NCI-H1436 treated with DMSO at 0.1 percent for 48 hours (cell line): Measurements from ENCODE around the gene TSHZ1.
A peak's percentile ranks its signal among the peaks of the same experiment; 100 is the strongest.

Experiments used
- DNase-seq: peaks from one replicate; lab custom pipeline; 2025; lab: John Stamatoyannopoulos, UW

The TSHZ1 gene

GRCh38 chr18:75210274-75211001, at the start of gene TSHZ1:
Gene TSHZ1 (plus strand): TSS chr18:75210797. CDS start chr18:75211877, 1,080 bp downstream.
- DNase-seq, result peak; percentile 88

GRCh38 chr18:75161256-75162028, 49.2 kb upstream of the TSHZ1 start:
- peak; percentile 37 for DNase-seq

- no peak for DNase-seq
These were observed 48.1 kb upstream of the TSHZ1 start for GRCh38 chr18:75162467-75162866.

- DNase-seq, result no peak
These were observed 47.6 kb upstream of the TSHZ1 start for GRCh38 chr18:75162978-75163377.

- DNase-seq, result no peak
These were observed 46.9 kb upstream of the TSHZ1 start for GRCh38 chr18:75163736-75164135.

- DNase-seq, result no peak
These were observed 46.1 kb upstream of the TSHZ1 start for GRCh38 chr18:75164479-75164878.

GRCh38 chr18:75165926-75166325, 44.7 kb upstream of the TSHZ1 start:
- no peak for DNase-seq

GRCh38 chr18:75167137-75167536, 43.5 kb upstream of the TSHZ1 start:
- no peak for DNase-seq

GRCh38 chr18:75167759-75168618, 42.6 kb upstream of the TSHZ1 start:
- no peak for DNase-seq

GRCh38 chr18:75168619-75169018, 42.0 kb upstream of the TSHZ1 start:
- no peak for DNase-seq

- DNase-seq, result no peak
These were observed 41.2 kb upstream of the TSHZ1 start for GRCh38 chr18:75169411-75169810.

- no peak for DNase-seq
These were observed 40.4 kb upstream of the TSHZ1 start for GRCh38 chr18:75170022-75170789.

- DNase-seq, result no peak
These were observed 39.7 kb upstream of the TSHZ1 start for GRCh38 chr18:75170916-75171315.

GRCh38 chr18:75172299-75173124, 38.1 kb upstream of the TSHZ1 start:
- no peak for DNase-seq

- DNase-seq, result no peak
These were observed 37.5 kb upstream of the TSHZ1 start for GRCh38 chr18:75173125-75173432.

- no peak for DNase-seq
These were observed 36.9 kb upstream of the TSHZ1 start for GRCh38 chr18:75173738-75174137.

GRCh38 chr18:75176849-75177248, 33.7 kb upstream of the TSHZ1 start:
- no peak for DNase-seq

GRCh38 chr18:75178376-75178775, 32.2 kb upstream of the TSHZ1 start:
- DNase-seq, result no peak

GRCh38 chr18:75179819-75180600, 30.6 kb upstream of the TSHZ1 start:
- no peak for DNase-seq

- no peak for DNase-seq
These were observed 27.1 kb upstream of the TSHZ1 start for GRCh38 chr18:75183524-75183923.
